ENCODE results near the gene BNC2.

Gene BNC2

GRCh38 chr9:16598316-16598715 lies 272.2 kb downstream of the BNC2 start:
- TF ChIP-seq CTCF (IDR thresholded peaks at IDR 0.05; ENCODE audit: low read depth, low read length, missing control alignments), result no peak
- no peak for DNase-seq (ENCODE audit: low read depth)
- no peak overlapping the region for H3K4me3 ChIP-seq (ENCODE audit: low read depth, low read length)

GRCh38 chr9:16597136-16597535 lies 273.3 kb downstream of the BNC2 start:
- TF ChIP-seq CTCF (IDR thresholded peaks at IDR 0.05; ENCODE audit: low read depth, low read length, missing control alignments), result no peak
- no peak overlapping the region for H3K4me3 ChIP-seq (ENCODE audit: low read depth, low read length)
- DNase-seq (ENCODE audit: low read depth), result no peak

GRCh38 chr9:16595227-16595626 lies 275.2 kb downstream of the BNC2 start:
- TF ChIP-seq CTCF (IDR thresholded peaks at IDR 0.05; ENCODE audit: low read depth, low read length, missing control alignments), result no peak
- H3K4me3 ChIP-seq (ENCODE audit: low read depth, low read length), result no peak overlapping the region
- DNase-seq (ENCODE audit: low read depth), result no peak

- TF ChIP-seq CTCF (IDR thresholded peaks at IDR 0.05; ENCODE audit: low read depth, low read length, missing control alignments), result no peak
- DNase-seq (ENCODE audit: low read depth), result no peak
- no peak overlapping the region for H3K4me3 ChIP-seq (ENCODE audit: low read depth, low read length)
Measured at GRCh38 chr9:16594787-16595186, 275.7 kb downstream of the BNC2 start.

- no peak for DNase-seq (ENCODE audit: low read depth)
- no peak for TF ChIP-seq CTCF (IDR thresholded peaks at IDR 0.05; ENCODE audit: low read depth, low read length, missing control alignments)
- H3K4me3 ChIP-seq (ENCODE audit: low read depth, low read length), result no peak overlapping the region
Measured at GRCh38 chr9:16593746-16594145, 276.7 kb downstream of the BNC2 start.

- H3K4me3 ChIP-seq (ENCODE audit: low read depth, low read length), result no peak overlapping the region
- TF ChIP-seq CTCF (IDR thresholded peaks at IDR 0.05; ENCODE audit: low read depth, low read length, missing control alignments), result no peak
- no peak for DNase-seq (ENCODE audit: low read depth)
Measured at GRCh38 chr9:16591092-16591491, 279.4 kb downstream of the BNC2 start.

- no peak for TF ChIP-seq CTCF (IDR thresholded peaks at IDR 0.05; ENCODE audit: low read depth, low read length, missing control alignments)
- no peak overlapping the region for H3K4me3 ChIP-seq (ENCODE audit: low read depth, low read length)
Measured at GRCh38 chr9:16585591-16585990, 284.9 kb downstream of the BNC2 start.

More at GRCh38 chr9:16585591-16585990, 284.9 kb downstream of the BNC2 start:
- DNase-seq (ENCODE audit: low read depth), result no peak
